Mucosa of rectum (tissue), 2 donors: ENCODE data around the gene ZNF43.
"Not testable (repeated sequence)": the region's sequence is repeated elsewhere in the genome, so short reads cannot be mapped to it uniquely, and the experiment has no call there.

Experiments used
- H3K27ac ChIP-seq, 2 donors: one replicate each; pipeline ENCODE4 v1.7.0; 2013; ENCODE audit warnings: inconsistent platforms in 2 of 2, low read depth in 2 of 2, low read length in 2 of 2
- H3K27me3 ChIP-seq, 2 donors: one replicate each; pipeline ENCODE4 v1.7.0; 2013; ENCODE audit warnings: low read length in 2 of 2; ENCODE audit not compliant: control insufficient read depth in 2 of 2, insufficient read depth in 2 of 2
- H3K36me3 ChIP-seq, 2 donors: one replicate each; pipeline ENCODE4 v1.7.0; 2013; ENCODE audit warnings: low read length in 2 of 2; ENCODE audit not compliant: control insufficient read depth in 2 of 2, insufficient read depth in 2 of 2
- H3K4me1 ChIP-seq, 2 donors: one replicate each; pipeline ENCODE4 v1.7.0; 2013; ENCODE audit warnings: low read length in 2 of 2, mild to moderate bottlenecking in 1 of 2; ENCODE audit not compliant: control insufficient read depth in 2 of 2, insufficient read depth in 2 of 2
- H3K4me3 ChIP-seq, 2 donors: one replicate each; pipeline ENCODE4 v1.7.0; 2013; ENCODE audit warnings: low read length in 2 of 2
- H3K9ac ChIP-seq, 2 donors: one replicate each; pipeline ENCODE4 v1.7.0; 2013; ENCODE audit warnings: low read length in 2 of 2, low read depth in 1 of 2, mild to moderate bottlenecking in 1 of 2
- H3K9me3 ChIP-seq, 2 donors: one replicate each; pipeline ENCODE4 v1.7.0; 2013; ENCODE audit warnings: low read length in 2 of 2; ENCODE audit not compliant: control insufficient read depth in 2 of 2
- donor health status: healthy.
- donor health status: Normal muscosa, but diverticular disease.

The ZNF43 gene

GRCh38 chr19:21758296-21758695, 77.7 kb downstream of the ZNF43 start:
- no peak overlapping the region for H3K27ac ChIP-seq
- H3K4me1 ChIP-seq = no peaks in the 10 kb centered on the region
- peaks cover 3 to 7% of the 10 kb centered on the region in 2 donors for H3K9me3 ChIP-seq
- H3K27me3 ChIP-seq = no peaks in the 10 kb centered on the region
- H3K4me3 ChIP-seq = no peak overlapping the region
- H3K9ac ChIP-seq = no peak overlapping the region
- H3K36me3 ChIP-seq = peaks cover 12 to 24% of the 10 kb centered on the region in 2 donors

GRCh38 chr19:21755555-21755954, 80.4 kb downstream of the ZNF43 start:
- H3K27me3 ChIP-seq, H3K4me1 ChIP-seq: not testable (repeated sequence)
- peaks cover 25 to 26% of the 10 kb centered on the region in 2 donors for H3K36me3 ChIP-seq

More at GRCh38 chr19:21755555-21755954, 80.4 kb downstream of the ZNF43 start:
- not testable (repeated sequence) for H3K9me3 ChIP-seq, H3K4me3 ChIP-seq, H3K9ac ChIP-seq, H3K27ac ChIP-seq
